ENCODE measurements around the gene CAMTA1. TPM values are rescaled to one million over a fixed set of nuclear protein-coding genes. Genes with fewer than 3 reads are reported as not detected.
A peak's percentile ranks its signal among the peaks of the same experiment; 100 is the strongest.
"Not testable (repeated sequence)": the region's sequence is repeated elsewhere in the genome, so short reads cannot be mapped to it uniquely, and the experiment has no call there.

CAMTA1 gene
- total RNA-seq, 1 donor from 2014 or later, result 127 TPM

DNA sequence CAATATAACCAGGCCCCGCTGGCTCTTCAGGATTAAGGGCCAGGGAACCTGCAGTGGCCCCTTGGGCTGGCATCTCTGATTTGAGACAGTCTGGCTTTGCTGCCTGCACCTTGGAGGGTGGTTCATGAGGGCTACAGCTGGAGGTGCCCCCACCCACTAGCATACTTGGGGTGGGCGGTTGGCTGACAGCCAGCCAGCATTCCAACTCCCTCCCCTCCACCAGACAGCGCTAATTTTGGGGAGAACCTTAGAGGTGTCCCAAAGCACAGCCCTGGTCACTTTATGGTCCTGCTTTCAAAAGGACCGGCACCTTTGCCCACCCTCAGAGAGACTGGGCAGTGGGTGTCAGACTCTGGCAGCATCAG lies 805.2 kb downstream of the CAMTA1 start:
- DNase-seq (ENCODE audit: low spot score in 2 of 2), result no peak
- FAIRE-seq, result no peak

DNA sequence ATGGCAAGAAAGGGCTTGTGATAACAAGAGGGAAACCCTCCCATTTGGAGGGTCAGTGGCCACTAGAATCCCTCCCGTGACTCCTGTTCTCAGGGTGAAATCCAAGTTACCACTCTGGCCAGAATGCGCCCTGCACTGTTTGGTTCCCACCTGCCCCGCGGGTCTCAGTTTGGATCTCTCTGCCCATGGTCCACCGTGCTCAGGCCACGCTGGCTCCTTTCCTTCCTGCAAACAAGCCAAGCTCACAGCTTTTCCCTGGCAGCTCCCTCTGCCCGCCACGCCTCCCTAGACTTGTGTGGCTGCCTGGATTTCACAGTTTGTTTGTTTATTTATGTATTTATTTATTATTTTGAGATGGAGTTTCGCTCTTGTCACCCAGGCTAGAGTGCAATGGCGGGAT lies 806.3 kb downstream of the CAMTA1 start:
- FAIRE-seq (no peak), DNase-seq (ENCODE audit: low spot score in 2 of 2) (no peak)

DNA sequence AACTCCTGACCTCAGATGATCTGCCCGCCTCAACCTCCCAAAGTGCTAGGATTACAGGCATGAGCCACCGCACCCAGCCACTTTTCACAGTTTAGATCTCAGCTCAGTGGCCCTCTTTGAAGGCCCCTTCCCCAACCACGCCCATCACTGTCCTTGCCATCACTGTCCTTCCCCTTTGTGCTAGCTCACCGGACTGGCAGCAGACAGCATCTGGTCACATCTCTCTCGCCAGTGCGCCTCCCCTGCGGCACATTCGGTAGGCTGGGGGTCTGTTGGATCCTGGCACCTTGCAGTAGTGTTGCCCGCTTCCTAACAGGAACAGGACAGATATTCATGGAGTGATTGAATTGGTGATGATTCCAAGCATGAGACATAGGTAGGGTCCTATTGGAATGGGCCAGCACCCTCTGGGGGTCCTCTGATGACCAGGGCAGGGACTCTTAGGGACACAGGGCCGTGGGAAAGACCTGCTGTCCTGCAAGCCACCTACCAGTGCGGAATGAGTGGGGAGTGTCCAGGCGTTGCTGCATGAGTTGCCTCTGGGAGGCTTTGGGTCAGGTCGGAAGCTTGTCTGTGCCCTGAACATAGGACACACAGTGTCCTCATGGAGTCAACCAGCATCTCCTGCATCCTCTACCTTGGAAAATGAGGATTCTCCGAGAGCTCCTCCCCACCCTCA lies 807.0 kb downstream of the CAMTA1 start:
- no peak for FAIRE-seq
- DNase-seq (ENCODE audit: low spot score in 2 of 2), result no peak

DNA sequence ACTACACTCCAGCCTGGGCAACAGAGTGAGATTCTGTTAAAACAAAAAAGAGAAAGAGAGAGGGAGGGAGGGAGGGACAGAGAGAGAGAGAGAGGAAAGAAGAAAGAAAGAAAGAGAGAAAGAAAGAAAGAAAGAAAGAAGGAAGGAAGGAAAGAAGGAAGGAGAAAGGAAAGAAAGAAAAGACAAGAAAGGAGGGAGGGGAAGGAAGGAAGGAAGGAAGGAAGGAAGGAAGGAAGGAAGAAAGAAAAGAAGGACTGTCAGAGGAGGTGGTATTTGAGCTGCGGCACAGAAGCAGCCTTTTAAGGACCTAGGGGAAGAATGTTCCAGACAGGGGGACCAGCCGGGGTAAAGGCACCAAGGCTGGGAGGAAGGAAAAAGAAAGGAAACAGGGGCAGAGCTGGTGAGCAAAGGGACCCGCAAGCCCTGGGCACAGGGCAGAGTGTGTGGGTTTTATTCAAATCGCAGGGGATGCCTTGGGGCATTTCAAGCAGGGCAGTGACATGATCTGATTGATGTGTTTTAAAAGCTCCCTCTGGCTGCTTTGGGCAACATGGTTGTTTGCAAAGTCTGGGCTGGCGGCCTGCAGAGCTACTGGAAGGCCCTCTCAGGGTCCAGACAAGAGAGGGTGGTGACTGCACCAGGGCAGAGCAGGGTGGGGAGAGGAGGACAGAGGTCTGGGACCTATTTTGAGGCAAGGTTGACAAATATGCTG lies 808.9 kb downstream of the CAMTA1 start:
- no peak for DNase-seq (ENCODE audit: low spot score in 2 of 2)
- FAIRE-seq, result no peak

DNA sequence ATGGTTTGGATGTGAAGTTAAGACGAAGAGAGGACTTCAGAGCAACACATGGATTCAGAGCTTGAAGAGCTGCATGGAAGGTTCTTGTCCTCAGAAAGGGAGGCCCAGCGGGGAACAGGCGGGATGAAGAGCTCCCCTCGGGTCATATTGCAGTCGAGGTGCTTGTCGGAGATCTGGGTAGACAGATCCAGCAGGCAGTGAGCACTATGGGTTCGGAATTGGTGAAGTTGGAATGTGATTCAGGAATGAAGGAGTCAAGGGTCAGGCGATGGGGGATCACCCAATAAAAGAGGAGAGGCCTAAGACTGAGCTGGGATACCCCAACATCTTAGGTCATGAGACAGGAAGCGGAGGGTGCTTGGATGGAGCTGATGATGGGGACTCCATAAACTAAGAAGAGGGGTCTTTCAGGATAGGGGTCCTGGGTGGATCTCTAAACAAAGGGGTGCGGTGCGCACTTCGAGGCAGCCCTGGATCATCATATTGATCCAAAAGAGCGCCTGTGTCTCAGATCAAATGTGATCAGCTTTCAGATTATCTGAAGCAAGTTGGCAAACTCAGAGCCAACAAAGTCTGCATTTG lies 809.6 kb downstream of the CAMTA1 start:
- no peak for DNase-seq (ENCODE audit: low spot score in 2 of 2)
- no peak for FAIRE-seq

DNA sequence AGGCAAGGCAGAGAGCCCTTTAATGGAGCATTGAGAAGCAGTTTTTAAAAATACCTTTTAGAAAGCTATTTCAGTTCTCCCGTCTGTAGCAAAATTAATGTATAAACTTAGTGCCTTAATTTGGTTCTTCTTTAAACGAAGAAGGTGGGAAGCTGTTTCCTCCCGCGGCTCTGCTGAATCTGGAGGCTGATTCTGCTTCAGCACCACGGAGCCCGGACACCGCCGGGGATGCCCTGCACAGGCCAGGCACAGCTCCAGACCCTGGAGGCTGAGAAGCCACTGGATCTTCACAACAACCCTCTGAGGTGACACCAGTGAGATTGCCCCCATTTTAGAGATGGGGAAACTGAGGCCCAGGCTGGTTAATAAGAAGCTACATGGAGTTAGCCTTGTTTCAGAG lies 810.1 kb downstream of the CAMTA1 start:
- FAIRE-seq, result no peak
- no peak for DNase-seq (ENCODE audit: low spot score in 2 of 2)

DNA sequence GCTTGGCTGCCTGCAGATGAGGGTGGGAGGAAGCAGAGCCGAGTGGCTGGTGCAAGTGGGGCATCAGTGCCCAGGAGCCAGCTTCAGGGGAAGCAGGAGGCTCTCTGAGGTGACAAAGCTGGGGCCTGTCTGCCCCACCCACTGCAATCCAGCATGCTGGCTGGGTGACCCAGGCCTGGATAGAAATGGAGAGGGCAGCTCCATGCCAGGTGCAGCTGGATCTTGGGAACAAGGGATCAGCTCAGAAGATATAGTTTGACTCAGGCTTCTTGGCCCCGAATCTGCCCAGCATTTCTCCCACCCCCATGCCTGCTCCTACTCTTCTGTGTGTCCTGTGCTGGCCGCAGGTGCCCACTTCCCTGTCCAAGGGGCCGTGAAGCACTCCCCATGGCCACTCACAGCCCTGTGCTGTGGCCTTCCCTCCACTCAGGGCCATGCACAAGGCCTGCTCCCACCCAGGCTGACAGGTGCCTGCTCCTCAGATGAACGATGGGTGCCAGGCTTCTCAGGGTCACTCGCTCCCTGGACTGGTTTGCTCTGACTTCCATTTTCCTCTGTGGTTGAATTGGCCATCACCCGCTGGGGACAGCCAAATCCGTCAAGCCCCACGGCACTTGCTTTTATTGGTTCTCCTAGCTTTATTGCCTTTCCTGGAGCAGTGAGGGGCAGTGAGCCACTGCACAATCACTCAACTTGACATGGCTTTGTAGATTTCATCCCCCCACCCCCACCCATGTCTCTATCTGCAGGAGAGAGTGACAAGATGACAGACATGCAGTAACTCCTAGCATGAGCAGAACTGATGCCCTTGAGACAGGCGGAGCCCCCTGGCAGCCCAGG lies 811.1 kb downstream of the CAMTA1 start:
- DNase-seq (ENCODE audit: low spot score in 2 of 2) (no peak), FAIRE-seq (no peak)

DNA sequence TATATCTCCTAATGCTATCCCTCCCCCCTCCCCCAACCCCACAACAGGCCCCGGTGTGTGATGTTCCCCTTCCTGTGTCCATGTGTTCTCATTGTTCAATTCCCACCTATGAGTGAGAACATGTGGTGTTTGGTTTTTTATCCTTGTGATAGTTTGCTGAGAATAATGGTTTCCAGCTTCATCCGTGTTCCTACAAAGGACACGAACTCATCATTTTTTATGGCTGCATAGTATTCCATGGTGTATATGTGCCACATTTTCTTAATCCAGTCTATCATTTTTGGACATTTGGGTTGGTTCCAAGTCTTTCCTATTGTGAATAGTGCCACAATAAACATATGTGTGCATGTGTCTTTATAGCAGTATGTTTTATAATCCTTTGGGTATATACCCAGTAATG lies 812.8 kb downstream of the CAMTA1 start:
- not testable (repeated sequence) for DNase-seq (ENCODE audit: low spot score in 2 of 2); FAIRE-seq

DNA sequence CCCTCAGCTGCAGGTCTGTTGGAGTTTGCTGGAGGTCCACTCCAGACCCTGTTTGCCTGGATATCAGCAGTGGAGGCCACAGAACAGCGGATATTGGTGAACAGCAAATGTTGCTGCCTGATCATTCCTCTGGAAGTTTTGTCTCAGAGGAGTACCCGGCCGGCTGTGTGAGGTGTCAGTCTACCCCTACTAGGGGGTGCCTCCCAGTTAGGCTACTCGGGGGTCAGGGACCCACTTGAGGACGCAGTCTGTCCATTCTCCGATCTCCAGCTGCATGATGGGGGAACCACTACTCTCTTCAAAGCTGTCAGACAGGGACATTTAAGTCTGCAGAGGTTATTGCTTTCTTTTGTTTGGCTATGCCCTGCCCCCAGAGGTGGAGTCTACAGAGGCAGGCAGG lies 819.7 kb downstream of the CAMTA1 start:
- not testable (repeated sequence) for FAIRE-seq; DNase-seq (ENCODE audit: low spot score in 2 of 2)

DNA sequence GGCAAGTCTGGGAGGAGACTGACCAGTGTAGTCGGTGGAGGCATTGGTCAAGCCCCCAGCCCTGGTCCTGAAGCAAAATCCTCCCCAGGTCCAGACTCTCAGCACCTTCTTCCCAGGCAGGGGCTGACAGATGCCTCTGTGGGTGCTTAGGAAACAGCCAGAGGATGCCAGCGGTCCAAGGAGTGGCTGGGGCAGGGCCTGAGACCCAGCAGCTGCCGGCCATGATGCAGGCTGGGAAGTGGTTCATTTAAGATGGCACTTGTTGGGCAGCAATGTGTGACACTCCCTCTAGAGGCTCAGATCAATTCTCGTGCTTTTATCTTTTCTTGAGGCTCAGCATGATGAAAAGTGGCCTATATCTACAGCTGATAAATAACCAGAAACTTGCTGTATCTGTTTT lies 820.8 kb downstream of the CAMTA1 start:
- FAIRE-seq, result no peak

DNA sequence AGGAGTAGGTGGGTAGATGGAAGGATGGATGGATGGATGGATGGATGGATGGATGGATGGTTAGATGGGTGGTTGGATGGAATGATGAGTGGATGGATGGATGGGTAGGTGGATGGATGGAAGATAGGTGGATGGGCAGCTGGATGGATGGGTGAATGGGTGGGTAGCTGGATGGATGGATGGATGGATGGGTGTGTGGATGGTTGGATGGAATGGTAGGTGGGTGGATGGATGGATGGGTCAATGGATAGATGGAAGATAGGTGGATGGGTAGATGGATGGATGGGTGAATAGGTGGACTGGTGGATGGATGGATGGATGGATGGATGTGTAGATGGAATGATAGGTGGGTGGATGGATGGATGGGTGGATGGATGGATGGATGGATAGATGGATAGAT lies 821.8 kb downstream of the CAMTA1 start:
- FAIRE-seq (no peak), DNase-seq (ENCODE audit: low spot score in 2 of 2) (no peak)

More for the DNA sequence above, 820.8 kb downstream of the CAMTA1 start:
- DNase-seq (ENCODE audit: low spot score in 2 of 2), result no peak

DNA sequence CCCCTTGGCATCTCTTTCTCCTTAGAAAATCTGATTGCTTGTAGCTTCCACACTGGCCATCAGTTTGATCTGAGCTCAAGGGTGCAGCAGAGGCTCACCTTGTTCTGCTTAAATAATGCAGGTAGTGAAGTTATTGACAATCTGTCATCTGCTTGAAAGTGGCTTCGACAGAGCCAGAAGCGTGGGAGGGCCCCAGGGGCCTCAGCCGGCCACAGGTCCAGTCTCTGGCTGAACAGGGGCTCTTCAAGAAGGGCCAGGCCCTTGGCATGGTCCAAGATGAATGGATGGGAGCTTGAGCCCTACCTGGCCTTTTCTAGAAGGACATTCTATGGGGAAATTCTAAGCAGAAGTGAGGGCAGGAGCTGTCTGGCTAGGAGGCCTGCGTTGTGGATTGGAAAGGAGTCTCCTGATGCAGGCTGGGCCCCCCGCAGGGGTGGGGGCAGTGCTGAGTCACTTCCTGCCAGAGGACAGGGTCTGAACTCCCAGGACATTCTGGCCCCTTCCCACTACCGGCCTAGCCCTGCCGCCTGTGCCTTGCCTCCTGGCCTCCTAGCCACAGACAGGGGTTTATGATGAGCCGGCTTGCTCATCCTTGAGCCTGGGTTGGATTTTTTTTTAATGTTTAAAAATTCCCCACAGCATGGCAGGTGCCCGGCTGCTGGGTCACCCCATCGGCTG lies 823.5 kb downstream of the CAMTA1 start:
- DNase-seq (ENCODE audit: low spot score in 2 of 2) (no peak), FAIRE-seq (no peak)

DNA sequence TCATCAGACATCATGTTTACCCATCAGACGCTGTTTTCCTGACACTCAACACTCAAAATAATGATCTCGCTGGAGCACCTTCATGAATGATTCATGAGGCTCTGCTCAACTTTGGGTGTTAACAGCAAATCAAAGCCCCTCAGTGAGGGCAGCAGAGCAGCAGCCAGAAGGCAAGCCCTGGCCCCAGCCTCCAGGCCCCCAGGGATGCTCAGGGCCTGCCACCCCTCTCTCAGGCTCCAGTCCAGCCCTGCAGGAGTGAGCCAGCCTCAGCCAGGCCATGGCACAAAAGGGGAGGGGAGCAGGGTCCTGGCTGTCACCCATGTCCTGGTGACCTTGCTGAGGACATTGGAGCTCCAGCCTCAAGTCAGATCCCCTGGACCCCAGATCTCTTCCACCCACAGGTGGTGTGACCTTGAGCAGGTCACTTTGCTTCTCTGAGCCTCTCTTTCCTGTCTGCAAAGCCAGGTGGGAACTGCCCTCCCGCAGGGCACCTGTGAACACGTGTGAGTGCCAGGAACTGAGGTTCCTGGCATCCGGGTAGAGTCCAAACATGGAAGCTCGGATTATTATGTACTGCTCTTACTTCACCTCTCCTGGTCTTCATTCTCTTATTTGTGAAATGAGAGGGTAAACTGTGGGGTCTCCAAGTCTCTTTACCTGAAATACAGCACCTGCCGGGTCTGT lies 824.2 kb downstream of the CAMTA1 start:
- DNase-seq (ENCODE audit: low spot score in 2 of 2), result no peak
- FAIRE-seq, result no peak

DNA sequence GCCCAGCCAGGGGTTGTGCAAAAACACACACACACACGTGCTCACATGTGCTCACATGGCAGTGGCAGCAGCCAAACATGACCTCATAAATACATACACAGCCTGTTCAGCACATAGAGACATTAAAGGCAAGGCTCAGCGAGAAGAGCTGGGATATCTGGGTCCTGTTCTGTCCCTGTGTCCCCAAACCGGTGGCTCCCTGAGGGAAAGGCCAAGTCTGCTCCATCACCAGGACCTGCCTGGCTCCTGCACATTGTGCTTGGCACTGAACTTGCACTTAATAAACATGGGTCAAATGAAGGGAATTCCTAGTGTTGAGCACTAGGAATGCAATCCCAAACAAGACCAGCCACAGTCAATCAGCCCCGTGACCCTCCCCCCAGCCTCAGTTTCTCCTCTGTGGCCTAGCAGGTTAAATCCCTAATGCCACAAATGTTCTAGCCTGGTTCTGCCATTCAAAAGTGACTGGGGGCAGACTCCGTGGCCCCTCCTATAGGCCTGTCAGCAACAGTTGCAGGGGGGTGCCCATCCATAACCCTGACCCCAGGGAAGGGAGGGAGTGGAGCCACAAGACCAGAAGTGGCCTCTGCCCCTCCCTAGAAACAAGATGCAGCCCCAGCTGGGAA lies 825.0 kb downstream of the CAMTA1 start:
- FAIRE-seq, result no peak

DNA sequence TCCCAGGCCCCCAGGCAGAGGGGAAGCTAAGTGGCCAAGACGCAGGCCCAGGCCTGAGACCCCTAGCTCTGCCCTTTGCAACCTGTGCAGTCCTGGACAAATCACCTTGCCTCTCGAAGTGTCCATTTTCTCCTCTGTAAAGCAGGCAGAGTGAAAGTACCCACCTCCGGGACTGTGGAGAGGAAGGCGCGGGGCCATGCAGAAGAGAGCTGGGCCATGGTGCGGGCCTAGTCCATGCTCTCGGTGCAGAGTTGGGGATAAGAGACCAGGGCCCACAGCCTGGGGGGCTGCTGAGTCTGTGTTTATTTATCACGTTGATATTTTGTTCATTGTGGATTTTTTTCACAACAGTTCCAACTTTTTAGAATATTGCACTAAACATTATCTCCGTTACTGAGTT lies 825.7 kb downstream of the CAMTA1 start:
- FAIRE-seq (no peak), DNase-seq (ENCODE audit: low spot score in 2 of 2) (no peak)

More for the DNA sequence above, 825.0 kb downstream of the CAMTA1 start:
- DNase-seq (ENCODE audit: low spot score in 2 of 2), result no peak

DNA sequence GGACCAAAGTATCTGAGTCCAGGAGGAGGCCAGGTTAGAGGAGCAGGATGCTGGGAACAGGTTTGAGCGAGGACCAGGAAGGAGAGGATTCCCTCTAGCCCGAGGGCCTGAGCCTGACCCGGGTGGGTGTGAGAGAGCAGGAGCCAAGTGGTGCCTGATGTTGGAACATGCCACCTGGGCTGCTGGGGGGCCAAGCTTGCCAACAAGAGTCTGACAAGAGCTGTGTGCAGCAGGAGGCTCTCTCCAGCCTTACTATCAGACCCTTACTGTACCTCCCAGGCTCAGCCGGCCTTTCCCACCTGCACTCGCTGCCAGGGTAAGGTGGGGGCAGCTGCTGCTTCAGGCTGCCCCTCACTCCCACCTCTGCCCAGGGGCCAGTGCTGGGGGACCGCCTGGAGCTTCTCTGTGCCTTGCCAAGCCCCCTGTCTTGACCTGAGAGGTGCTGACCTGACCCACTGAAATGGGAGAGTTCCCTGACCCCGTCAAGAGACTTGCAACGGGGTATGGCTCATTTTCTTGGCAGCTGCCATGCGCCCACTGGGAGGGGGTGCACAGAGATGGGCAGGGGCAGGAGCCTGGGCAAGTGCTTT lies 826.3 kb downstream of the CAMTA1 start:
- no peak for FAIRE-seq
- no peak for DNase-seq (ENCODE audit: low spot score in 2 of 2)

DNA sequence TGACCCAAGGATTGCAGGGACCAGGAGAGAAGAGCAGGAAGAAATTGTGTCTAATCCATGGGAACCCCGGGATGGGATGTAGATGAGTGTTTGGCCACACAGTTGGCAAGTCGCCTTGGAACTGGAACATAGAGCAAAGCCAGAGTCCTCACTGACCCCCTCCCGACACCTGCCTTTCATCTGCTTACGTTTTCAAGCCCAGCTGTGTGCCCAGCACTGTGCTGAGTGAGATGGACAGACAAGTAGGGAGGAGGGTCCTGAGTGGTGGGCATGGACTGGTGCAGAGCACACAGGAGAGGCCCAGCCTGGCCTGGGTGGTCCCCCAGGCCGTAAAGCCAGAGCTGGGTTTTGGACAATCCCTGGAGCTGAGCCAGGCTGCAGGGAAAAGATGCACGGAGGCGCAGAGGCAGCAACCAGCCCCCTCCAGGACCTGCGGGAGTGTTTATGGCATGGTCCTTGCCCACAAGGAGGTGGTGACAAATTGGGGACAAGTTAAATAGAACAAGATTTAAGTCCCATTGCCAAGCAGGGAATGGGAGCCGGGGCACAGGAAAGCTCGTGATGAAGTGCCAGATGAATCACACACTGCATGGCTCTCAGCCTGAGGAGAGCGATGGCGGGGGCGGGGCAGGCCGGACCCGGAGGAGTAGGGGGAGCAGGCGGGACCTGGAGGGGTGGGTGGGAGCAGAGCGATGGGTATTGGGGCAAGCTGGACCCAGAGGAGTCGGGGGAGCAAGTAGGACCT lies 828.0 kb downstream of the CAMTA1 start:
- no peak for FAIRE-seq
- DNase-seq (ENCODE audit: low spot score in 2 of 2), result peak in 1 of 2 donors; percentile 54

DNA sequence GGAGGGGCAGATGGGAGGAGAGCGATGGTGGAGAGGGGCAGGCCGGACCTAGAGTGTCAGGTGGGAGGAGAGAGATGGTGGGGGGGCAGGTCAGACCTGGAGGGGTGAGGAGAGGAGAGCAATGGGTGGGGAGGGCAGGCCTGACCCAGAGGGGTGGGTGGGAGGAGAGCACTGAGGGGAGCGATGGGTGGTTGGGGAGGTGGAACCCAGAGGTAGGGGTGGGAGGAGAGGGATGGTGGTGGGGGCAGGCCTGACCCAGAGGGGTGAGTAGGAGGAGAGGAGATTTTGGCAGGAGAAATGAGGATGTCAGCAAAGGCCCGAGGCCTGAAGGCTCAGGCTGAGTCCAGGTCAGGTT lies 828.6 kb downstream of the CAMTA1 start:
- FAIRE-seq (no peak), DNase-seq (ENCODE audit: low spot score in 2 of 2) (no peak)
